Fibroblast of peridontal ligament (primary cell): ENCODE results near the gene PARVB.

Source experiments
- DNase-seq: peaks from one replicate; pipeline ENCODE4 v3.0.0-alpha.2; 2010; ENCODE audit errors: extremely low read depth

PARVB gene

GRCh38 chr22:44024288-44024921 lies at the start of gene PARVB:
Gene PARVB, plus strand, starts transcription at chr22:44024302. Its CDS starts 38 bp downstream, at chr22:44024340.
- DNase-seq: no peak

- no peak for DNase-seq
Measured at GRCh38 chr22:43975041-43975440, 49.1 kb upstream of the PARVB start.

- no peak for DNase-seq
Measured at GRCh38 chr22:43976861-43977795, 47.0 kb upstream of the PARVB start.

GRCh38 chr22:43978558-43978957 lies 45.5 kb upstream of the PARVB start:
- no peak for DNase-seq

GRCh38 chr22:43980579-43980978 lies 43.5 kb upstream of the PARVB start:
- no peak for DNase-seq

- DNase-seq: no peak
Measured at GRCh38 chr22:43980996-43981395, 43.1 kb upstream of the PARVB start.

GRCh38 chr22:43983808-43984207 lies 40.3 kb upstream of the PARVB start:
- DNase-seq: no peak

GRCh38 chr22:43985532-43985931 lies 38.6 kb upstream of the PARVB start:
- DNase-seq: no peak

GRCh38 chr22:43988116-43988820 lies 35.8 kb upstream of the PARVB start:
- no peak for DNase-seq

GRCh38 chr22:43988960-43989359 lies 35.1 kb upstream of the PARVB start:
- DNase-seq: no peak

GRCh38 chr22:43990044-43990443 lies 34.1 kb upstream of the PARVB start:
- no peak for DNase-seq

GRCh38 chr22:43991316-43992020 lies 32.6 kb upstream of the PARVB start:
- DNase-seq: no peak

GRCh38 chr22:43992331-43992821 lies 31.7 kb upstream of the PARVB start:
- peak; percentile 52 for DNase-seq

GRCh38 chr22:43993072-43993760 lies 30.9 kb upstream of the PARVB start:
- peak; percentile 71 for DNase-seq

GRCh38 chr22:43994006-43994405 lies 30.1 kb upstream of the PARVB start:
- no peak for DNase-seq

GRCh38 chr22:43994416-43994815 lies 29.7 kb upstream of the PARVB start:
- DNase-seq: no peak

- DNase-seq: no peak
Measured at GRCh38 chr22:43995057-43995685, 28.9 kb upstream of the PARVB start.

- DNase-seq: no peak
Measured at GRCh38 chr22:43995798-43996169, 28.3 kb upstream of the PARVB start.

GRCh38 chr22:43996170-43996980 lies 27.7 kb upstream of the PARVB start:
- no peak for DNase-seq

GRCh38 chr22:43996981-43997265 lies 27.2 kb upstream of the PARVB start:
- no peak for DNase-seq
